Stimulated activated CD8-positive, alpha-beta memory T cell treated with anti-CD3 and anti-CD28 coated beads, Interleukin-7, amount 100 ng/mL, for 1 hour (primary cell): ENCODE measurements around the gene CWC15.
"Not testable (repeated sequence)": the region's sequence is repeated elsewhere in the genome, so short reads cannot be mapped to it uniquely, and the experiment has no call there.

Experiments used
- DNase-seq, 2 donors: peaks; one replicate each; pipeline ENCODE4 v3.0.0-alpha.2; 2020; ENCODE audit warnings: low read depth in 2 of 2

CWC15 gene

DNA sequence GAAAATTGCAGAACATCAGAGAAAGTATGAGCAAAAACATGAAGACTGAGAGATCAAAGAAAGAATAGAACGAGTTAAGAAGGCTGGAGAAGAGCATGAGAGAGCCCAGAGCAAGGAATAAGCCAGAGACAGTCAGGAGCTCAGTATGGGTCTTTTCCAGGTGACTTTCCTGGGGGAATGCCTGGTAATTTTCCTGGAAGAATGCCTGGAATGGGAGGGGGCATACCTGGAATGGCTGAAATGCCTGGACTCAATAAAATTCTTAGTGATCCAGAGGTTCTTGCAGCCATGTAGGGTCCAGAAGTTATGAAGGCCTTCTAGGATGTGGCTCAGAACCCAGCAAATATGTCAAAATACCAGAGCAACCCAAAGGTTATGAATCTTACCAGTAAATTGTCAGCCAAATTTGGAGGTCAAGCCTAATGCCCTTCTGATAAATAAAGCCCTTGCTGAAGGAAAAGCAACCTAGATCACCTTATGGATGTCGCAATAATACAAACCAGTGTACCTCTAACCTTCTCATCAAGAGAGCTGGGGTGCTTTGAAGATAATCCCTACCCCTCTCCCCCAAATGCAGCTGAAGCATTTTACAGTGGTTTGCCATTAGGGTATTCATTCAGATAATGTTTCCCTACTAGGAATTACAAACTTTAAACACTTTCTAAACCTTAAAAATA lies 59.5 kb downstream of the CWC15 start:
- not testable (repeated sequence) for DNase-seq

DNA sequence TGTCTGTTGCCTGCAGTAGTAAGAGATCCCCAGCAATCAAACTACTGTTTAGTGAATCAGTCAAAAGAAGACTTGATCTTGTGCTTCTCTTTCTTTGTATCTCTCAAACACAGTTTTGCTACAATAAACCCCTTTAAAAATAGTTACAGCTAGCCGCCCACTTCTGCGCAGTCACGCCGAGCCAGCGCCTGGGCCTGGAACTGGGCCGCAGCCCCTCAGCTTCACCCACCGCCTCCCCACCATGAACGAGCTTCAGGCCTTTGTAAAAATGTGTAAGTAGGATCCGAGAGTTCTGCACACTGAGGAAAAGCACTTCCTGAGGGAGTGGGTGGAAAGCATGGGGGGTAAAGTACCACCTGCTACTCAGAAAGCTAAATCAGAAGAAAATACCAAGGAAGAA lies 60.5 kb downstream of the CWC15 start:
- DNase-seq, result no peak
